Esophagus mucosa (tissue), 1 donor: ENCODE data around the gene GNB3. TPM values are rescaled to one million over a fixed set of nuclear protein-coding genes. Genes with fewer than 3 reads are reported as not detected.
A peak's percentile ranks its signal among the peaks of the same experiment; 100 is the strongest.

ENCODE experiments used
- ATAC-seq: fragments of 200-7000 bp; cut with Tn5 transposase; one replicate; pipeline ENCODE4 v1.9.1; 2020
- total RNA-seq: library from RNA; stranded (reverse); gene quantifications from one replicate; pipeline ENCODE4 v1.2.4, GENCODE V29; 2023
- donor health status: DM: yes; HTN: yes; CAD: no.

The GNB3 gene
- total RNA-seq, result not detected

DNA sequence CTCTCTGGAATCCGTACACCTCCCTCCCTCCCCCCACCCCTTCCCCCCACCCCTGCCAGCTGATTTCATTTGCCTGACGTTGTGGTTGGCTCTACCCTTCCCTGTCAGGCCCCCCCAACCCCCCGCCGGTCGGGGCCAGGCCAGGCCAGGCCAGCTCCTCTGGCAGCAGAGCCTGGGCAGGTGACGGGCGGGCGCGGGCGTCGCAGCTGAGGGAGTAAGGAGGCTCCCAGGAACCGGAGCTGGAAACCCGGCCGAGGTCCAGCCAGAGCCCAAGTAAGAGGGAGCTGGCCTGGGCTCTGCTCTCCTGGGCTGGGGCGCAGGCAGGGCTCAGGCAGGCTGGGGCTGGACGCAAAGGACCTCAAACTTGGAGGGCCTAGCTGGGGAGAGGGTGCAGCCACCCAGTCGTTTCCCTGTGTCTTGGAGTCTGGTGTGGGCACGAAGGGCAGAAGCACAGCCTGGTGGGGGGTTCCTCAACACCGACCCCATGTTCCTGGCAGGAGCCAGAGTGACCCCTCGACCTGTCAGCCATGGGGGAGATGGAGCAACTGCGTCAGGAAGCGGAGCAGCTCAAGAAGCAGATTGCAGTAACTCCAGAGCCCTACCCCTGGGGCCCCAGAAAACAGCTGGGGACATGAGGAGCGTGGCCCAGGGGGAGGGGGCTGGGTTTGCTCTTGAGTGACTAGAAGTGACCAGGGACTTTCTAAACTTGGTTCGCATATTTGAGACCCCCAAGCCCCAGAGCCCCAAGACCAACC, at the start of gene GNB3:
TSS of gene GNB3 (plus strand) at position 165 of the 755 bp plus-strand sequence. CDS start at position 528, 363 bp downstream.
- ATAC-seq, result no peak

- ATAC-seq, result no peak
Measured at GRCh38 chr12:6791931-6792520, 48.7 kb upstream of the GNB3 start.

DNA sequence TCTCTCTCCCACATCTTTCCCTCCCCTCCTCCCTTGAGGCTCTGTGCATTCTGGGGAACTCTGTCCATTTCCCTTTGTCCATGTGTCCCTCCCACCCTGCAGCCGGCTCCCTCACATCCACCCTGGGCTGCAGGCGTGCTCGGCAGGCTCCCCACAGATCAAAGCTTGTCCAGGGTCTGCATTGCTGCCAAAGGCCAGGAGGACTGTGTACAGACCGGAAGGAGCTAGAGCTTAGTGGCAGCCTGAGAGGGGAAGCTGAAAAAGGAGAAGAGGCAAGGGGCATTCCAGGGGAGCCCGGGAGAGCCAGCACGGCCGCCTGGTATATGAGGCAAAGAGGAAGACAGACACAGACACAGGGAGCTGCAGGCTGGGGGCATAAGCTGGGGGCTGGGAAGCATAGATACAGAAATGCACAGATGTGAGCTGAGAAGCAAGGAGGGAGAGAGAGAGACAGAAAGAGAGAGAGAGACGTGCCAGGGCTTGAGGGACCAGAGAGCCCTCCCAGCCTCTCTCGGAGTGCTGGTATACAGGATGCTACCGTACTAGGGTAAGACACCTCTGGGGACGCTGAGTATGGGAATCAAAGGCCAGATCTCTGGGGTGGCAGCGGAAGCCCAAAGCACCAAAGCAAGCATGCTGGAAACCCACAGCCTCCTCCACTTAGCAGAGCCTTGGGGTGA, 48.1 kb upstream of the GNB3 start:
- peak; percentile 30 for ATAC-seq

- ATAC-seq, result no peak
Measured at GRCh38 chr12:6795088-6795487, 45.6 kb upstream of the GNB3 start.

DNA sequence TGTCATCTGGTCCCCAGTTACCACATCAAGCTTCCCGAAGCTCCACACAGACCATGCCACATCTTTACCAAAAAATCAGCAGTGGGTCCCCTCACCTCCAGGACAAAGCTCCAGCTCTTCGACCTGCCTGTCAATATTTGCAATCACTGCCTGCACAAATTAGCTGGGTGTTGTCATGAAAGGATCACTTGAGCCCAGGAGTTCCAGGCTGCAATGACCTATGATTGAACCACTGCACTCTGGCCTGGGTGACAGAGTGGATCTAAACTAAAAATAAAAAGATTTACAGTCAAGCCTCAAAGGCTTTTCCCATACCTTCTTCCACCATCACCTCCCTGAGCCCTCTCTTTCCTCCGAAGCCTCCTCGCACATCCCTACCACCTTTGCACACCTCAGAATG, 44.1 kb upstream of the GNB3 start:
- ATAC-seq, result no peak

GRCh38 chr12:6799147-6799546, 41.6 kb upstream of the GNB3 start:
- ATAC-seq, result no peak

GRCh38 chr12:6807170-6807569, 33.6 kb upstream of the GNB3 start:
- ATAC-seq, result no peak

DNA sequence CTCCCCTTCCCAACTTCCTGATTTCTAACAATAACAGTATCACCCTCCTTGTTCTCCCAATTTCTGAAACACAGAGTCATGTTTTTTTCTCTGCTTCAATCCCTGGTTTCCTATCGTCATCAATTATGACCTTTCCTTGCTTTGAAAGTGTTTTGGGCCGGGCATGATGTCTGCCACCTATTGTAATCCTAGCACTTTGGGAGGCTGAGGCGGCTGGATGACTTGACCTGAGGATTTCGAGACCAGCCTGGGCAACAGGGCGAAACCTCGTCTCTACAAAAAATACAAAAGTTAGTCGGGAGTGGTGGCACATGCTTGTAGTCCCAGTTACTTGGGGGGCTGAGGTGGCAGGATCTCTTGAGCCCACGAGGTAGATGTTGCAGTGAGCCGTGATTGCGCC, 31.7 kb upstream of the GNB3 start:
- no peak for ATAC-seq

- no peak for ATAC-seq
Measured at GRCh38 chr12:6810758-6811157, 30.0 kb upstream of the GNB3 start.

DNA sequence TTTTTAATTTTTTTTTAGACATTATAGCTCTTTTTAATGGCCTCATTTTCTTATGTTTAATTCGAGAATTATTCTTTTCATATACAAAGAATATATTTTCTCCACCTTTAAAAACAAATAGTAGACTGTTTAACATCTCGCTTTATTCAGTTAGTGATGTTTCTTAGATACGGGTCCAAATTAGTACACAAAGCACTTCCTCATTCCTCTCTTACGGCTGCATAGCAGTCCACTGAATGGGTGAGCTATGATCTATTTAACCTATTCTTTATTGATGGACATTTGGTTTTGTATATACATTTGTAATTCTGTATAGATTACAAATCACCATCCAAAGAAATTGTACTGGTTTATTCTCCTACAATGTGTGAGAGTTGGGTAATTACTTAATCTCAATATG, 27.4 kb upstream of the GNB3 start:
- no peak for ATAC-seq

GRCh38 chr12:6816598-6816997, 24.1 kb upstream of the GNB3 start:
- ATAC-seq, result no peak

- ATAC-seq, result no peak
Measured at GRCh38 chr12:6817098-6817497, 23.6 kb upstream of the GNB3 start.

GRCh38 chr12:6817662-6818157, 23.0 kb upstream of the GNB3 start:
- ATAC-seq, result no peak

GRCh38 chr12:6818222-6818621, 22.5 kb upstream of the GNB3 start:
- ATAC-seq, result no peak

- ATAC-seq, result no peak
Measured at GRCh38 chr12:6818645-6819044, 22.1 kb upstream of the GNB3 start.

DNA sequence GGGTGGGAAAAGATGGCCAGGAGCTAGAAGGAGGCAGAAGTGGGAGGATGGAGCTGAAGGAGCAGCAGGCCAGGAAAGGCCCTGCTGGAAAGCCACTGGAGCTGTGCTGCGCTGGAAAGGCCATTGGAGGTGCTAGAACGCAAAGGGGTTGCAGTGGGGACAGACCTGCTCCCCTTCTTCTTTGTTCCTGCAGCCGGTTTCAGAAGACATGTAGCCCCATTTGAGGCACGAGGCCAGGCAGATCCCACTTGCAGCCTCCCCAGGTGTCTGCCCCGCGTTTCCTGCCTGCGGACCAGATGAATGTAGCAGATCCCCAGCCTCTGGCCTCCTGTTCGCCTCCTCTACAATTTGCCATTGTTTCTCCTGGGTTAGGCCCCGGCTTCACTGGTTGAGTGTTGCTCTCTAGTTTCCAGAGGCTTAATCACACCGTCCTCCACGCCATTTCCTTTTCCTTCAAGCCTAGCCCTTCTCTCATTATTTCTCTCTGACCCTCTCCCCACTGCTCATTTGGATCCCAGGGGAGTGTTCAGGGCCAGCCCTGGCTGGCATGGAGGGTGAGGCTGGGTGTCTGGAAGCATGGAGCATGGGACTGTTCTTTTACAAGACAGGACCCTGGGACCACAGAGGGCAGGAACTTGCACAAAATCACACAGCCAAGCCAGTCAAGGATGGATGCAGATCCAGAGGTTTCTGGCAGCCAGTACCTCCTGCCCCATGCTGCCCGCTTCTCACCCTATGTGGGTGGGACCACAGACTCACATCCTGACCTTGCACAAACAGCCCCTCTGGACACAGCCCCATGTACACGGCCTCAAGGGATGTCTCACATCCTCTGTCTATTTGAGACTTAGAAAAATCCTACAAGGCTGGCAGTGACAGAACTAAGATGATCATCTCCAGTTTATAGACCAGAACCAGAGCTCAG, 21.4 kb upstream of the GNB3 start:
- ATAC-seq, result no peak

DNA sequence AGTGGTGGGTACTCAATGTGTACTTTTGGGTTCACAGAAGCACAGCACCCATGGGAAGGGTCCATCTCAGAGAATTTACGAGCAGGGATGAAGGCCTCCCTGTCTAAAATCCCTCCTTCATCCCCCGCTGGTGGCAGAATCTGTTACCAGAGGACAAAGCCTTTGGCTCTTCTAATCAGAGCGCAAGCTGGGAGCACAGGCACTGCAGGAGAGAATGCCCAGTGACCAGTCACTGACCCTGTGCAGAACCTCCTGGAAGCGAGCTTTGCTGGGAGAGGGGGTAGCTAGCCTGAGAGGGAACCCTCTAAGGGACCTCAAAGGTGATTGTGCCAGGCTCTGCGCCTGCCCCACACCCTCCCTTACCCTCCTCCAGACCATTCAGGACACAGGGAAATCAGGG, 20.6 kb upstream of the GNB3 start:
- no peak for ATAC-seq

DNA sequence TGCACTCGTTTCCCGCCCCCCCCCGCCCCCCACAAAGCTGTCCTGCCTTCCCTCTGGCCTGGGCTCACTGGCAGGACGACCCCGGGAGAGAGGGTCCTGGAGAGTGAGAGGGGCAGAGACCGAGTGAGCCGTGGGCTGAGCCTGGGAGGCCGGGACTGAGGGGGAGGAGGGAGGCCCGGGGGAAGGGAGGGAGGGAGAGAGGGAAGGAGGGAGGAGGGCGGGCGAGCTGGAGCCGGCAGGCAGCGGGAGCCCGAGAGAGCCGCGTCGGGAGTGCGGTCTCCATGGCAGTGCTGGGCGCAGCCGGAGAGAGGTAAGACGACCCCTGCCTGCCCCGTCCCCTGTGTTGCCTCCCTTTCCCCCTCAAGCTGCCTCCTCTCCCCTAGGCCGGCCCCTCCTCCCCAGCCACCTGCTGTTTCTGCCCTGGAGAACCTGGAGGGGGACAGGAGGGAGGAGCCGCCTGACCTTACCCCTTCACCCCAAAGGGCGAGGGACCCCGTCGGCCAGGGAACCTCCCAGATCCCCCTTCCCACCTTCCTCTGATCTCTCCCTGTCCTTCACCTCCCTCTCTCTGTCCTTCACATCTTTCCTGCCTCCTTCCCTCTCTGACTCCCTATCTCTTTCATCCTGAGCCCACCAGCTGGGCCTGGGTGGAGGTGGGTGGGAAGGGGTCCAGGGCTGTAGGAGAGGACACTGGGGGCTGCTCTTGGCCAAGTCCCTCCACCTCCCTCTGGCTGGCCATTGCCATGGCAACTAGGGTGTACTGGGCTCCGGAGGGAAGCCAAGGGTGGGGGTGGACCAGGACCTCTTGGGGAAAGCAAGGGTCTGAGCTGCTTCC, 18.9 kb upstream of the GNB3 start, which contains the start of gene GPR162:
TSS of gene GPR162 (plus strand) at position 231 of the 835 bp plus-strand sequence. CDS start 2,078 bp downstream, outside the sequence.
- ATAC-seq, result no peak

DNA sequence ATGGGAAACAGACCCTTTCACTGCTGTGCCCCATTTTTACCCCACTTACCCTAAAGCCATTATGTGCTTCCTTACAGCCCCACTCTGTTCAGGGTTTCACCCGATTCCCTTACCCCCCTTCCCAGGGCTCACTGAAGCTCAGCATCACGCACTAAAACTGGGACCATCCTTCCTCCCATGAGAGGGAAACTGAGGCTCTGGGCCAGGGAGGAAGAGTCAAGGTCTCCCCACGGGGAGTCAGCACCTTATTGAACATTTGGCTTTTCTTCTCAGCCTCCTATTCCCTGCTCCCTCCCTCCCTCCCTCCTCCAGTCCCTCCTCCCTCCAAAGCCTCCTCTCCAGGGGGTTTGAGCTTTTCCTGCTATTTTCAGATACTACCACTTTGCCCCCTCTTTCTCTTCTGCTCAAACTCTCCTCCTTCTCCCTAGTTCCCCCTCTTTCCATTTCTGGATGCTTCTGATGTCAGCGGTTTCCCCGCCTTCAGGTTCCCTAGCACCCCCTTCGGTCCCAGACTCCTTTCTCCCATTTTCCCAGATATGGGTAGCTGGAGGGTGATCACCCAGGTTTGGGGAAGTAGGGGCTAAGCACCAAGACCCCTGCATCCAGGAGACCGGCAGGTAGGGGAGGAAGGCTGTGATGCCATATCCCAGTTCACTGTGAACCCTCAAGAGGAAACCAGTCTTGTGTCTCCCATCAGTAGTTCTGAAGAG, 18.1 kb upstream of the GNB3 start:
- no peak for ATAC-seq

- ATAC-seq, result no peak
Measured at GRCh38 chr12:6823182-6824084, 17.3 kb upstream of the GNB3 start.
